Measurements from ENCODE around the gene ETV5.

- TF ChIP-seq CTCF (IDR thresholded peaks at IDR 0.05) (no peak), REST (IDR thresholded peaks at IDR 0.05) (no peak), PHF8 (IDR thresholded peaks at IDR 0.05; ENCODE audit: borderline replicate concordance, low read depth) (no peak), USF2 (IDR thresholded peaks at IDR 0.05) (no peak), KDM5A (IDR thresholded peaks at IDR 0.05) (no peak)
These were observed 56.6 kb downstream of the ETV5 start for GRCh38 chr3:186052096-186052840.

Measured in A549 (cell line).